ENCODE data around the gene UQCC2. TPM values are rescaled to one million over a fixed set of nuclear protein-coding genes. Genes with fewer than 3 reads are reported as not detected.

The UQCC2 gene
- total and polyA plus RNA-seq, 3 donors from 2014 or later, result 18.1 to 119 (median 36.2) TPM

- Histone ChIP-seq H3K4me1 (no peaks in the 10 kb centered on the region), H3K9me3 (no peaks in the 10 kb centered on the region), H3K27ac (no peak overlapping the region), H3K36me3 (ENCODE audit: low read depth, missing control alignments) (no peaks in the 10 kb centered on the region), H3K27me3 (no peaks in the 10 kb centered on the region), H3K4me3 (no peak overlapping the region)
- no peak for DNase-seq
- TF ChIP-seq CTCF (IDR thresholded peaks at IDR 0.05) (no peak), POLR2A (IDR thresholded peaks at IDR 0.05) (no peak)
- intact Hi-C loops (cut with DNase I; ENCODE audit: low total_unique reads), result no loop called here
- WGBS, 2 donors, result 76 to 81% methylated on average over 4 to 5 of the region's 5 CpGs
These were observed 56.5 kb downstream of the UQCC2 start for GRCh38 chr6:33654831-33655554.

DNA sequence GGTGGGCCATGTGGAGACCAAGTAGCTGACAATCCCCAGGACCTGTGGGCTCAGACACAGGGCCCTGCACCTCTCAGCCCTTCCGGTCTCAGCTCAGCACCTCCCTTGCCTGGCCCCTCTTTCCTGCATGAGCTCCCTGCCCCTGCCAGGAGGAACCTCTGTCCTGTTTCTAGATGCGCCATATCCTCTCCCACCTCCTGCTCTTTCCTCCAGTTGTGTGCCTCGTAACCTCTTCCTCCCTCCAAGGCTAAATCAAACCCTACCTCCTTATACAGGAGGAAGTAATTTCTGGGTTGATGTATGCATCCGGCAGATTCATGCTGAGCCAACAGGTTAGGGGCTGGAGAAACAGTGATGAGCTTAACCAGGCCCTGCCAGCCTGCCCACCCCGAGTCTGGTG is 59.5 kb downstream of the UQCC2 start:
- 81 to 84% methylated on average over 5 of the region's 5 CpGs for WGBS, 2 donors
- Histone ChIP-seq H3K9me3 (no peaks in the 10 kb centered on the region), H3K4me1 (no peaks in the 10 kb centered on the region), H3K36me3 (ENCODE audit: low read depth, missing control alignments) (no peaks in the 10 kb centered on the region), H3K27me3 (no peaks in the 10 kb centered on the region), H3K4me3 (no peak overlapping the region), H3K27ac (no peak overlapping the region)
- TF ChIP-seq POLR2A (IDR thresholded peaks at IDR 0.05), result no peak
- TF ChIP-seq CTCF (IDR thresholded peaks at IDR 0.05), result no peak
- intact Hi-C loops (cut with DNase I; ENCODE audit: low total_unique reads), result no loop called here
- no peak for DNase-seq

- H3K4me3 ChIP-seq, result no peak overlapping the region
- 73 to 75% methylated on average over 4 of the region's 4 CpGs for WGBS, 2 donors
- no peaks in the 10 kb centered on the region for H3K36me3 ChIP-seq (ENCODE audit: low read depth, missing control alignments)
- no peak for DNase-seq
- no peak for TF ChIP-seq POLR2A (IDR thresholded peaks at IDR 0.05)
- no peak for TF ChIP-seq CTCF (IDR thresholded peaks at IDR 0.05)
- no peaks in the 10 kb centered on the region for H3K4me1 ChIP-seq
- H3K27me3 ChIP-seq, result no peaks in the 10 kb centered on the region
- no peak overlapping the region for H3K27ac ChIP-seq
- intact Hi-C loops (cut with DNase I; ENCODE audit: low total_unique reads), result no loop called here
- no peaks in the 10 kb centered on the region for H3K9me3 ChIP-seq
These were observed 60.1 kb downstream of the UQCC2 start for GRCh38 chr6:33651403-33651802.

MicroRNAs within 50 kb of the gene (microRNA counts, 767-probe panel; counts per million panel counts)
- microRNA hsa-miR-3934, result 0 to 152 counts per million in 2 donors

Small RNA genes within 50 kb of the gene (microRNA-seq; reads per million reads assigned to microRNA genes)
- gene MIR3934 (ENCODE audit: borderline number of aligned reads in 2 of 2, borderline replicate concordance in 1 of 2), result 13.1 to 16.7 reads per million in 2 donors

Small RNA genes within 50 kb of the gene (small RNA-seq; reads per million reads assigned to genes)
- gene MIR3934, result 0 reads per million in 2 donors

Other genes with a start within 250 kb of the UQCC2 start
- 10 to 100 TPM; 13.1 to 14.8 TPM for gene BAK1, start 131.4 kb downstream of the UQCC2 start, total RNA-seq
- gene BAK1, start 131.4 kb downstream of the UQCC2 start, polyA plus RNA-seq (ENCODE audit: insufficient read depth, low read depth, low replicate concordance), result 17.3 TPM
- 100 to 1,000 TPM in 1 of 2 donors, 10 to 100 TPM in 1; 80.3 to 146 TPM for gene ITPR3, start 90.4 kb downstream of the UQCC2 start, total RNA-seq
- gene ITPR3, start 90.4 kb downstream of the UQCC2 start, polyA plus RNA-seq (ENCODE audit: insufficient read depth, low read depth, low replicate concordance), result 58.2 TPM
- gene IP6K3, start 35.2 kb upstream of the UQCC2 start, total RNA-seq, result under 1 TPM in 1 of 2 donors, not detected in 1; 0.16 TPM
- 0.15 TPM for gene IP6K3, start 35.2 kb upstream of the UQCC2 start, polyA plus RNA-seq (ENCODE audit: insufficient read depth, low read depth, low replicate concordance)
- gene LEMD2, start 77.4 kb upstream of the UQCC2 start, total RNA-seq, result 10 to 100 TPM; 71.2 to 77.0 TPM
- 89.5 TPM for gene LEMD2, start 77.4 kb upstream of the UQCC2 start, polyA plus RNA-seq (ENCODE audit: insufficient read depth, low read depth, low replicate concordance)
- gene MLN, start 92.3 kb upstream of the UQCC2 start, total RNA-seq, result not detected
- gene MLN, start 92.3 kb upstream of the UQCC2 start, polyA plus RNA-seq (ENCODE audit: insufficient read depth, low read depth, low replicate concordance), result not detected

Data from testis (tissue), 3 donors.